NCI-H187 treated with DMSO at 0.1 percent for 48 hours (cell line): Measurements from ENCODE around the gene NOP10.
"Not testable (repeated sequence)": the region's sequence is repeated elsewhere in the genome, so short reads cannot be mapped to it uniquely, and the experiment has no call there.

Source experiments
- DNase-seq: peaks from one replicate; lab custom pipeline; 2025; lab: John Stamatoyannopoulos, UW

The NOP10 gene

GRCh38 chr15:34358948-34359347 lies 16.0 kb upstream of the NOP10 start:
- no peak for DNase-seq

- DNase-seq = no peak
Observed at GRCh38 chr15:34358367-34358766, 15.4 kb upstream of the NOP10 start.

GRCh38 chr15:34357653-34358052 lies 14.7 kb upstream of the NOP10 start:
- no peak for DNase-seq

GRCh38 chr15:34355241-34355640 lies 12.3 kb upstream of the NOP10 start:
- DNase-seq = no peak

GRCh38 chr15:34354286-34354685 lies 11.3 kb upstream of the NOP10 start:
- no peak for DNase-seq

- no peak for DNase-seq
Observed at GRCh38 chr15:34353627-34354026, 10.7 kb upstream of the NOP10 start.

- not testable (repeated sequence) for DNase-seq
Observed at GRCh38 chr15:34352996-34353395, 10.1 kb upstream of the NOP10 start.

- DNase-seq = no peak
Observed at GRCh38 chr15:34349769-34350168, 6.8 kb upstream of the NOP10 start.

GRCh38 chr15:34348735-34349300 lies 5.9 kb upstream of the NOP10 start:
- DNase-seq = no peak

GRCh38 chr15:34347951-34348638 lies 5.2 kb upstream of the NOP10 start:
- DNase-seq = no peak

GRCh38 chr15:34342213-34342736 lies 661 bp downstream of the NOP10 start:
- not testable (repeated sequence) for DNase-seq

- no peak for DNase-seq
Observed at GRCh38 chr15:34341381-34342212, 1.3 kb downstream of the NOP10 start.

GRCh38 chr15:34339946-34340345 lies 3.0 kb downstream of the NOP10 start:
- DNase-seq = no peak

GRCh38 chr15:34338347-34338746 lies 4.6 kb downstream of the NOP10 start:
- DNase-seq = no peak

- no peak for DNase-seq
Observed at GRCh38 chr15:34337557-34338306, 5.2 kb downstream of the NOP10 start, which contains the start of gene SLC12A6. Gene SLC12A6 (minus strand): TSS chr15:34337781. CDS start chr15:34336680, 1,101 bp downstream.

GRCh38 chr15:34336991-34337556 lies 5.9 kb downstream of the NOP10 start:
- no peak for DNase-seq

- DNase-seq = no peak
Observed at GRCh38 chr15:34336231-34336990, 6.5 kb downstream of the NOP10 start.

- no peak for DNase-seq
Observed at GRCh38 chr15:34335176-34336032, 7.5 kb downstream of the NOP10 start.

- DNase-seq = no peak
Observed at GRCh38 chr15:34334672-34335071, 8.3 kb downstream of the NOP10 start.

GRCh38 chr15:34332553-34333120 lies 10.3 kb downstream of the NOP10 start:
- DNase-seq = no peak
